Hepatocyte (in vitro differentiated cells): ENCODE results near the gene PFDN4. TPM values are rescaled to one million over a fixed set of nuclear protein-coding genes. Genes with fewer than 3 reads are reported as not detected.

Experiments
- DNase-seq: peaks from one replicate; pipeline ENCODE4 v3.0.0-alpha.2; 2016; ENCODE audit warnings: low spot score
- H2AFZ ChIP-seq: fragments of 200-600 bp; sonication (generic); 2 replicates; pipeline ENCODE4 v1.6.0; 2016; ENCODE audit warnings: antibody characterized with exemption, mild to moderate bottlenecking
- H3K27ac ChIP-seq: fragments of 200-600 bp; sonication (generic); 2 replicates; pipeline ENCODE4 v1.5.1; 2016; ENCODE audit warnings: mild to moderate bottlenecking
- H3K27me3 ChIP-seq: fragments of 200-600 bp; sonication (generic); 2 replicates; pipeline ENCODE4 v1.6.1; 2016
- H3K36me3 ChIP-seq: fragments of 200-600 bp; sonication (generic); replicated peaks from 2 replicates; pipeline ENCODE4 v1.5.1; 2016; ENCODE audit warnings: low read depth; ENCODE audit not compliant: insufficient read depth
- H3K4me1 ChIP-seq: fragments of 200-600 bp; sonication (generic); 2 replicates; pipeline ENCODE4 v1.5.1; 2016; ENCODE audit warnings: mild to moderate bottlenecking, moderate library complexity; ENCODE audit not compliant: insufficient read depth
- H3K4me2 ChIP-seq: fragments of 200-600 bp; sonication (generic); 2 replicates; pipeline ENCODE4 v1.6.0; 2016
- H3K4me3 ChIP-seq: fragments of 200-600 bp; sonication (generic); 2 replicates; pipeline ENCODE4 v1.5.1; 2016; ENCODE audit warnings: mild to moderate bottlenecking
- H3K79me2 ChIP-seq: fragments of 200-600 bp; sonication (generic); 2 replicates; pipeline ENCODE4 v1.6.0; 2017; ENCODE audit warnings: mild to moderate bottlenecking
- H3K9me2 ChIP-seq: fragments of 200-600 bp; sonication (generic); replicated peaks from 2 replicates; pipeline ENCODE4 v1.6.0; 2017; ENCODE audit warnings: mild to moderate bottlenecking; ENCODE audit not compliant: insufficient read depth
- H3K9me3 ChIP-seq: fragments of 200-600 bp; sonication (generic); 2 replicates; pipeline ENCODE4 v1.5.1; 2016; ENCODE audit warnings: low read depth, mild to moderate bottlenecking
- H4K20me1 ChIP-seq: fragments of 200-600 bp; sonication (generic); 2 replicates; pipeline ENCODE4 v1.6.0; 2016; ENCODE audit warnings: mild to moderate bottlenecking; ENCODE audit not compliant: insufficient read depth, poor library complexity, severe bottlenecking
- EZH2 ChIP-seq: fragments of 200-600 bp; sonication (generic); IDR thresholded peaks from 2 replicates; pipeline ENCODE4 v1.6.1; 2016; ENCODE audit warnings: antibody characterized with exemption, mild to moderate bottlenecking, borderline replicate concordance
- EZH2phosphoT487 ChIP-seq: fragments of 200-600 bp; sonication (generic); IDR thresholded peaks from one replicate; pipeline ENCODE4 v1.6.1; 2018; ENCODE audit warnings: antibody characterized with exemption, mild to moderate bottlenecking, low read depth, moderate library complexity; ENCODE audit not compliant: unreplicated experiment, severe bottlenecking
- WGBS: methylation state at CpG from one replicate; pipeline ENCODE4 v1.1.6; 2016; ENCODE audit warnings: low lambda C conversion rate; ENCODE audit errors: missing lambda C conversion rate; 5-methylcytosine and 5-hydroxymethylcytosine counted together
- polyA plus RNA-seq: library from polyadenylated mRNA; unstranded; fragments of >200 nt; fragmentation: Nextera tagmentation; extraction: Ambion mirVana; gene quantifications from 2 replicates; pipeline ENCODE4 v1.2.1, GENCODE V29; 2016
- total RNA-seq: library from RNA; depleted of rRNA; stranded (reverse); fragments of >200 nt; gene quantifications from 2 replicates; pipeline ENCODE4 v1.2.3, GENCODE V29; 2014
- TF ChIP-seq, protein P1 (sequence below): fragments of 200-600 bp; sonication (generic); IDR thresholded peaks from 2 replicates; pipeline ENCODE4 v1.5.1; 2016; ENCODE audit warnings: antibody characterized with exemption, mild to moderate bottlenecking; ENCODE audit not compliant: poor library complexity

PFDN4 gene
- total RNA-seq (102 and 121 TPM in 2 replicates), polyA plus RNA-seq (40.0 and 45.2 TPM in 2 replicates)

DNA sequence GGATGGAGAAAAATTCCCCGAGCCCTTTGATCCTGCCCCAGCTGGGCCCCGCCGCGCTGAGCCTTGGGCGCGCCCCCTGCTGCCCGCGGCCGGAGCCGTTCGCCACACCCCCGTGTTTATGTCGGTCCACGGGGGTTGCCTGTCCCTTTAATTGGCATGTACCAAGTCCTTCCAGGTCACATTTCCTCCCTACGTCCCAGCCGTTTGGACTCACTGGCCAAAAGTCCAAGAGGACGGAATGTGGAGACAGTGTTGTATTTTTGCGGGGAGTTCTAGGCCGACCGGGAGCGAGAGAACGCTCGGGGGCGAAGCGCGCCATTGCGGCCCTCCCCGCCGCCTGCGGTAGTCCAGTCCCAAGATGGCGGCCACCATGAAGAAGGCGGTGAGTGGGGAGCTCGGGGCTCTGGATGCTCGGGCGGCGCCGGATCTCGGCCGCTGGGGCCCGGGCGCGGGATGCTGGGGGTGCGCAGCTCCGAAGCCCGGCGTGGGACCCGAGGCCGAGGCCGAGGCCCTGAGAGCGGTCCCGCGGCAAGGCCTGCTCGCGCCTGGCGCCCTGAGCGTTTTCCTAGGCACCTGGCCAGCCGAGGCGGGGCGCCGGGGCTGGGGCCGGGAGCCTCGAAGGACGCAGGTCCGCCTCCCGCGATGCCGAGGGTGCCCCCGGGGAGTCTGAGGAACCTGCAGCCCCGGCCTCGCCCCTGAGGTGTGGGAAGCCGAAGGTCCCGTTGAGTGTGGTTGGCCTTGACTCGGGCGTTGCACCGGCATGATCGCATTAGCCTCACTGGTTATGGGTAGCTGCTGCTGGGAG is at the start of gene PFDN4:
TSS of gene PFDN4 (plus strand) at position 345 of the 805 bp plus-strand sequence. CDS start at position 359, 14 bp downstream.
- no peaks in the 10 kb centered on the region for H4K20me1 ChIP-seq
- H3K27me3 ChIP-seq = no peaks in the 10 kb centered on the region
- under 1% methylated on average over 68 of the region's 76 CpGs for WGBS
- peak within 1 kb of the TSS; percentile 98 for H3K4me3 ChIP-seq
- peak; percentile 92 for DNase-seq
- H3K4me1 ChIP-seq = peaks cover 4% of the 10 kb centered on the region
- TF ChIP-seq, protein P1, sequence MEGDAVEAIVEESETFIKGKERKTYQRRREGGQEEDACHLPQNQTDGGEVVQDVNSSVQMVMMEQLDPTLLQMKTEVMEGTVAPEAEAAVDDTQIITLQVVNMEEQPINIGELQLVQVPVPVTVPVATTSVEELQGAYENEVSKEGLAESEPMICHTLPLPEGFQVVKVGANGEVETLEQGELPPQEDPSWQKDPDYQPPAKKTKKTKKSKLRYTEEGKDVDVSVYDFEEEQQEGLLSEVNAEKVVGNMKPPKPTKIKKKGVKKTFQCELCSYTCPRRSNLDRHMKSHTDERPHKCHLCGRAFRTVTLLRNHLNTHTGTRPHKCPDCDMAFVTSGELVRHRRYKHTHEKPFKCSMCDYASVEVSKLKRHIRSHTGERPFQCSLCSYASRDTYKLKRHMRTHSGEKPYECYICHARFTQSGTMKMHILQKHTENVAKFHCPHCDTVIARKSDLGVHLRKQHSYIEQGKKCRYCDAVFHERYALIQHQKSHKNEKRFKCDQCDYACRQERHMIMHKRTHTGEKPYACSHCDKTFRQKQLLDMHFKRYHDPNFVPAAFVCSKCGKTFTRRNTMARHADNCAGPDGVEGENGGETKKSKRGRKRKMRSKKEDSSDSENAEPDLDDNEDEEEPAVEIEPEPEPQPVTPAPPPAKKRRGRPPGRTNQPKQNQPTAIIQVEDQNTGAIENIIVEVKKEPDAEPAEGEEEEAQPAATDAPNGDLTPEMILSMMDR = peak; percentile 93
- TF ChIP-seq EZH2 = no peak
- no peaks in the 10 kb centered on the region for H3K9me3 ChIP-seq
- no peaks in the 10 kb centered on the region for H3K36me3 ChIP-seq
- peak within 1 kb of the TSS; percentile 86 for H3K4me2 ChIP-seq
- peak within 1 kb of the TSS; percentile 62 for H2AFZ ChIP-seq
- H3K79me2 ChIP-seq = peaks cover 49% of the 10 kb centered on the region
- no peaks in the 10 kb centered on the region for H3K9me2 ChIP-seq
- peak within 1 kb of the TSS; percentile 98 for H3K27ac ChIP-seq

GRCh38 chr20:54158226-54158625 is 49.7 kb upstream of the PFDN4 start:
- Histone ChIP-seq H3K9me2 (no peaks in the 10 kb centered on the region), H3K27me3 (no peaks in the 10 kb centered on the region), H3K4me2 (no peak overlapping the region), H3K4me3 (no peak overlapping the region), H3K36me3 (no peaks in the 10 kb centered on the region), H4K20me1 (no peaks in the 10 kb centered on the region), H3K4me1 (no peaks in the 10 kb centered on the region), H3K9me3 (no peaks in the 10 kb centered on the region), H3K27ac (no peak overlapping the region), H2AFZ (no peak overlapping the region), H3K79me2 (no peaks in the 10 kb centered on the region)
- DNase-seq = no peak
- TF ChIP-seq EZH2phosphoT487 (no peak), EZH2 (no peak)
- TF ChIP-seq, protein P1 = no peak
- 85% methylated on average over 3 of the region's 3 CpGs for WGBS

DNA sequence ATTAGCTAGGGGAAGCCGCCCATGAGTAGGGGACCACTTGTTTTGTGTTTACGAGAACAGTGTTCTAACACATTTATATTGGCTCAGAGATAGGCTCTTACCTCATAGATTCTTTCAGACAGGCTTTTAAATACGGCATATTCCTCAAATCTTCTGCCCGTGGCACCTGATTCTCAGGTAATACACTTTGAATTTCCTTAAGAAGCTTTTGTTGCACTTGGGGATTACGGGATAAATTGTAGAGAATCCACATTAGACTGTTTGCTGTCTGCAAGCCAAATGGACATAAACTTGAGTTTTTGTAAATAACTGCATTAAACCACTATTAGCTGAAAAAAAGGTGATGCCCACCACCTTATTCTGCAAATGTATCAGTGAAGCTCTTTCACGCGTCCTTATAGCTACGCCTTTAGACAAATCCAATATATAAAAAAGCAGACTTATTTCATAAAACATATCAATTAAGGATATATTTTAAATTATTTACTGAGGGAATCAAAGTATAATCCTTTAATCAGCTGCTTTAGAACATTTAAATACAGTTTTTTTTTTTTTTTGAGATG is 49.0 kb upstream of the PFDN4 start:
- WGBS = 85% methylated on average over 8 of the region's 8 CpGs
- Histone ChIP-seq H3K36me3 (no peaks in the 10 kb centered on the region), H2AFZ (no peak overlapping the region)

More for the DNA sequence above, 49.0 kb upstream of the PFDN4 start:
- Histone ChIP-seq H3K27me3 (no peaks in the 10 kb centered on the region), H3K4me2 (no peak overlapping the region), H3K4me3 (no peak overlapping the region), H3K79me2 (no peaks in the 10 kb centered on the region), H3K27ac (no peak overlapping the region), H3K9me3 (no peaks in the 10 kb centered on the region), H3K4me1 (no peaks in the 10 kb centered on the region), H3K9me2 (no peaks in the 10 kb centered on the region), H4K20me1 (no peaks in the 10 kb centered on the region)
- TF ChIP-seq, protein P1 = no peak
- DNase-seq = no peak
